Mesothelial cell of epicardium (in vitro differentiated cells): ENCODE measurements around the gene TMEM121. TPM values are rescaled to one million over a fixed set of nuclear protein-coding genes. Genes with fewer than 3 reads are reported as not detected.
A peak's percentile ranks its signal among the peaks of the same experiment; 100 is the strongest.

Experiments used
- DNase-seq, 2 experiments: peaks; one replicate each; pipeline ENCODE4 v3.0.0; 2021; ENCODE audit warnings: low spot score in 2 of 2; ENCODE audit not compliant: unreplicated experiment in 2 of 2
- H3K27ac Mint-ChIP-seq: 2 replicates; pipeline ENCODE4 v1.8.0; 2021; ENCODE audit warnings: mixed read lengths
- H3K27me3 Mint-ChIP-seq: 2 replicates; pipeline ENCODE4 v1.8.0; 2021; ENCODE audit warnings: low read depth, mixed read lengths
- H3K36me3 Mint-ChIP-seq: 2 replicates; pipeline ENCODE4 v1.8.0; 2021; ENCODE audit warnings: mixed read lengths
- H3K4me1 Mint-ChIP-seq: 2 replicates; pipeline ENCODE4 v1.8.0; 2021; ENCODE audit warnings: mixed read lengths
- H3K4me3 Mint-ChIP-seq: 2 replicates; pipeline ENCODE4 v1.8.0; 2021; ENCODE audit warnings: mild to moderate bottlenecking, moderate library complexity, mixed read lengths
- H3K9me3 Mint-ChIP-seq: 2 replicates; pipeline ENCODE4 v1.8.0; 2021; ENCODE audit warnings: mixed read lengths
- CTCF ChIP-seq: fragments of 200-600 bp; sonication (generic); IDR thresholded peaks from one replicate; pipeline ENCODE4 v1.5.0; 2021; ENCODE audit warnings: antibody characterized with exemption; ENCODE audit not compliant: unreplicated experiment
- total RNA-seq: library from RNA; stranded (reverse); gene quantifications from 3 replicates; pipeline ENCODE4 v1.2.1, GENCODE V29; 2021

The TMEM121 gene
- total RNA-seq, 1 donor from 2014 or later: 5.6 TPM

GRCh38 chr14:105479431-105480158 lies 46.8 kb upstream of the TMEM121 start:
- Mint-ChIP-seq H3K9me3 (no peaks in the 10 kb centered on the region), H3K4me3 (peak overlapping the region; percentile 17), H3K4me1 (peaks cover 41% of the 10 kb centered on the region), H3K27ac (peak overlapping the region; percentile 43), H3K36me3 (no peaks in the 10 kb centered on the region), H3K27me3 (peaks cover 44% of the 10 kb centered on the region)
- no peak for TF ChIP-seq CTCF
- no peak for DNase-seq

GRCh38 chr14:105480199-105480746 lies 46.1 kb upstream of the TMEM121 start:
- peaks cover 42% of the 10 kb centered on the region for H3K4me1 Mint-ChIP-seq
- no peak for TF ChIP-seq CTCF
- H3K4me3 Mint-ChIP-seq: no peak overlapping the region
- no peaks in the 10 kb centered on the region for H3K36me3 Mint-ChIP-seq
- DNase-seq: no peak
- H3K9me3 Mint-ChIP-seq: no peaks in the 10 kb centered on the region
- no peak overlapping the region for H3K27ac Mint-ChIP-seq
- peaks cover 49% of the 10 kb centered on the region for H3K27me3 Mint-ChIP-seq

- Mint-ChIP-seq H3K27me3 (peaks cover 53% of the 10 kb centered on the region), H3K9me3 (no peaks in the 10 kb centered on the region), H3K36me3 (no peaks in the 10 kb centered on the region), H3K27ac (peak overlapping the region; percentile 99), H3K4me1 (peaks cover 45% of the 10 kb centered on the region), H3K4me3 (peak overlapping the region; percentile 63)
- DNase-seq: peak; percentile 80 to 96
- peak; percentile 97 for TF ChIP-seq CTCF
Observed at GRCh38 chr14:105480807-105481801, 45.3 kb upstream of the TMEM121 start.

- Mint-ChIP-seq H3K27ac (peak overlapping the region; percentile 99), H3K9me3 (no peaks in the 10 kb centered on the region), H3K36me3 (no peaks in the 10 kb centered on the region), H3K27me3 (peaks cover 55% of the 10 kb centered on the region), H3K4me1 (peaks cover 40% of the 10 kb centered on the region), H3K4me3 (peak overlapping the region; percentile 63)
- DNase-seq: peak; percentile 87 to 92
- TF ChIP-seq CTCF: no peak
Observed at GRCh38 chr14:105481886-105482457, 44.4 kb upstream of the TMEM121 start.

GRCh38 chr14:105482486-105483110 lies 43.8 kb upstream of the TMEM121 start:
- Mint-ChIP-seq H3K27me3 (peaks cover 51% of the 10 kb centered on the region), H3K9me3 (no peaks in the 10 kb centered on the region), H3K4me1 (peaks cover 36% of the 10 kb centered on the region), H3K4me3 (peak overlapping the region; percentile 63), H3K27ac (peak overlapping the region; percentile 99), H3K36me3 (no peaks in the 10 kb centered on the region)
- DNase-seq: no peak
- no peak for TF ChIP-seq CTCF
